GM19099 (cell line): ENCODE results near the gene TRHDE.

Experiments used
- POLR2A ChIP-seq: IDR thresholded peaks from 3 replicates; pipeline ENCODE4 v1.6.1; 2011; ENCODE audit warnings: low read depth; ENCODE audit not compliant: insufficient read length; ENCODE audit errors: extremely low read depth

Gene TRHDE

GRCh38 chr12:72330784-72331183, 58.6 kb downstream of the TRHDE start:
- no peak for TF ChIP-seq POLR2A

GRCh38 chr12:72337382-72337781, 65.2 kb downstream of the TRHDE start:
- TF ChIP-seq POLR2A: no peak

- no peak for TF ChIP-seq POLR2A
These were observed 65.8 kb downstream of the TRHDE start for GRCh38 chr12:72337946-72338345.

- no peak for TF ChIP-seq POLR2A
These were observed 66.3 kb downstream of the TRHDE start for GRCh38 chr12:72338437-72338836.

- TF ChIP-seq POLR2A: no peak
These were observed 74.3 kb downstream of the TRHDE start for GRCh38 chr12:72346363-72346944.

- TF ChIP-seq POLR2A: no peak
These were observed 77.3 kb downstream of the TRHDE start for GRCh38 chr12:72349491-72349890.

GRCh38 chr12:72359416-72359815, 87.2 kb downstream of the TRHDE start:
- no peak for TF ChIP-seq POLR2A

- no peak for TF ChIP-seq POLR2A
These were observed 93.0 kb downstream of the TRHDE start for GRCh38 chr12:72365151-72365550.

GRCh38 chr12:72366255-72366654, 94.1 kb downstream of the TRHDE start:
- no peak for TF ChIP-seq POLR2A

- TF ChIP-seq POLR2A: no peak
These were observed 96.1 kb downstream of the TRHDE start for GRCh38 chr12:72368298-72368697.

GRCh38 chr12:72368719-72369422, 96.7 kb downstream of the TRHDE start:
- TF ChIP-seq POLR2A: no peak

- TF ChIP-seq POLR2A: no peak
These were observed 97.3 kb downstream of the TRHDE start for GRCh38 chr12:72369423-72369959.

GRCh38 chr12:72380441-72380840, 108.3 kb downstream of the TRHDE start:
- TF ChIP-seq POLR2A: no peak

- TF ChIP-seq POLR2A: no peak
These were observed 116.2 kb downstream of the TRHDE start for GRCh38 chr12:72388322-72388721.

- TF ChIP-seq POLR2A: no peak
These were observed 118.0 kb downstream of the TRHDE start for GRCh38 chr12:72390146-72390545.

- no peak for TF ChIP-seq POLR2A
These were observed 133.9 kb downstream of the TRHDE start for GRCh38 chr12:72406111-72406510.

- no peak for TF ChIP-seq POLR2A
These were observed 160.0 kb downstream of the TRHDE start for GRCh38 chr12:72432037-72432604.

GRCh38 chr12:72433298-72433697, 161.1 kb downstream of the TRHDE start:
- no peak for TF ChIP-seq POLR2A
